ENCODE data around the gene CRYZ.

The CRYZ gene

DNA sequence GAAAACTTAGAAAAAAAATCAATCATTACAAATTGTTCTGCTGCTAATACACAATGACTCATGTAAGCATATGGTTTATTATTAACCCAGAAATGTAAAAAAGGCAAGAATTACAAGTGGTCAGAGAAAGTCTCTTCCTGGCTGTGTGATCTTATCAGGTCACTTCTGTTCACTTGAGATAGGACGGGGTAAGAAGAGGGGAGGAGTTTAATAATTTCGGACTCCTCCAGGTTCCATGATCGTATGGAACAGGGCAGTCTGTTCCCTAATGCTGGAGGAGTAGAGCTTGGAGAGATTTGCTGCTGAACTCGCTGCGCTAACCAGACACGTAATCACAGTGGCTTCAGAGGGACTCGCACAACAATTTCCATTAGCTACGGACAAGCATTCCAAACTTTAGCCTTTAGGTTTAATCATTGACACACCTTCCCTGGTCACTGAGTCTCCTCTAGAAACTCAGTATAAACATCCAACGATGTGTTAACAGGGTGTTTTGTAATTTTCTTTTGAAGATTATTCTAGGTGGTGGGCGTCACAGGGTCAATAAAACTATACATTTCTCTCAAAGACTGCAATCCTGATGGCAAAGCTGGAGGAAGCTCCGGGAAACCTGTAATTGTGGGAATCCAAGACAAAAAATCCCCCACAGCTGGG lies 1.3 kb downstream of the CRYZ start:
- no peak for DNase-seq
- ATAC-seq: no peak

DNA sequence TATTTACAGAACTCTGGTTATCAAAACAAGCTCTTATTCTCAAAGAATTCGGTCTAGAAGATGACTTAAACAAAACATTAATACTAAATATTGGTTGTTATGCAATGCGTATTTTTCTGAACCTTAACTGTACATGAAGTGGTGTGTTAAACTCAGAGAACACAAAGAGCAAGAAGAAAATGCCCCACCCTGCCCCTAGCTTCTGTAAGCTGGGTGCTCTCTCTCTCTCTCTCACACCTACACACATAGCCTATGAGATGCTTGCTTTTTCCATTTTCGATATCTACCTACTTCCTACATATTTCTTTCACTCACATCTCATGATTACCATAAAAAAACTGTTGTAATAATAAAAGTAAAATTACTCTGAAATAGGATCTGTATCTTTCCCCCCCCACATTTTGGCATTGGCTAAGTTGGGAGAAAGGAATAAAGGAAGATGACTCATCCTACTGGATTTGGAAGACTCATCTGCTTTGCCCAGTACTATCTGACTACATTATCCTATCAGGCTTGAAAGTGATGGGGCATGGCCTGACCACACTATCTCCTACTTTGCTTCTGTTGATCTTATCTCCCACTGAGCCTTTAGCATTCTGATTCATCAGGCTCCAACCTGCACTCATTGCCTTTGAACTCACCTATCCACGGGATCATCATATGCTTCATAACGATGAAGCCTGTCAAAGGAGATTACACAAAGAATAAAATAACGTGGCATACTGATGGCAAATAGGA lies 2.9 kb downstream of the CRYZ start:
- no peak for DNase-seq
- no peak for ATAC-seq

DNA sequence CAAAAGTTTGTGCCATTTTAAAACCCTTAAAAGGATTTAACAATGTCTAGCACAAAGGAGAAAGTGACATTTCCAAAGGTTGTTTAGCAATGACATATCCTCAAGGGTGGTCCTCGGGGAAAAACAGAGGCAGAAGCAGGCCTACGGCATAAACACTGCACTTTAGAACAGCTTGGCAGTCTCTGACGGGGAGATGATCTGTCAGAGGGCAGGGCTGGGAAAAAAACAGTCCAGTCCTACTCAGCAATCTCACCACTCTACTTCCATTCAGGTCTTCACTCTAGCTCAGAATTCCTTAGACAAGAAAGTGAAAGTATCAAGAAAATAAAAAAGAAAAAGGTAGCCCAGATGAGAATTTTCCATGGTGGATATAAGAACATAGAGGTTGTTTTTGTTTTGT lies 4.1 kb downstream of the CRYZ start:
- ATAC-seq: no peak
- no peak for DNase-seq

DNA sequence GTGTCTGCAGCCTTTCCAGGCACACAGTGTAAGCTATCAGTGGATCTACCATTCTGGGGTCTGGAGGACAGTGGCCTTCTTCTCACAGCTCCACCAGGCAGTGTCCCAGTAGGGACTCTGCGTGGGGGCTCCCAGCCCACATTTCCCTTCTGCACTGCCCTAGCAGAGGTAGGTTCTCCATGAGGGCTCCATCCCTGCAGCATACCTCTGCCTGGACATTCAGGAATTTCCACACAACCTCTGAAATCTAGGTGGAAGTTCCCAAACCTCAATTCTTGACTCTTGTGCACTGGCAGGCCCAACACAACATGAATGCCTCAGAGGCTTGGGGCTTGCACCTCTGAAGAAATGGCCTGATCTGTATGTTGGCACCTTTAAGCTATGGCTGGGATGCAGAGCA lies 6.8 kb downstream of the CRYZ start:
- no peak for DNase-seq
- ATAC-seq: no peak

DNA sequence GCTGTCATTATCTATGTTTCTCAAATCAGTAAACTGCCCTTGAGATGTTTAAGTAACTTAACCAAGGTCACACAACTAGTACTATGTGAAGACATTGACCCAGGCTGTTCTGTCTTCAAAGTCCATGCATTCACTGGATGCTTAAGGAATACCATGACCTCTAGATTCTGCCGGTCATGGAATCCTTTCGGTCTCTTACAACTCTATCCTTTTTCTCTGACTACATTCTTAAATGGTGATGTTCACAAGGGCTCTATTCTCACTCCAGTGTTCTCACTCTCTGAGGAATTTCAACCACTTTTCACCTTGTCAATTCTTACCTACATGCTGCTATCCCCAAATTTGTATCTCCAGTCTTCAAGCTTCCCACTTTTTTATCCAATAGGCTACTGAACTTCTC lies 15.2 kb downstream of the CRYZ start:
- DNase-seq: no peak
- no peak for ATAC-seq

DNA sequence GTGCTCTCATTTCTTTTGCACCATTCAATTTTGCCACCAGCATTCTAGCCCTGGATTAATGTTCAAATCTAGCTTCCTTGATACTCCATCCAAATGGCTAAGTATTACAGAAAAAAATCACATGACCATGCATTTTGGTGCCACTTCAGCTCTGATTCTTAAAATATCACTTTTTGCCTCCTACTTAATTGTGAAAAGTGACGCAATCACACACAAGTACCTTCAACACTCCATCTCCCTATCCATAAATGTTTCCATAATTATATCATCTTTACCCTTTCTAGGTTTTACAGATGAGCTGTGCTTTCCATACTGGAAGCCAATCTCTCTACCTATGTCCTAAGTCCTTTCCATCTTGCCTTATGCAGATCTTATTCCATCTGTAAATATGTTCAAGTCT lies 16.0 kb downstream of the CRYZ start:
- no peak for ATAC-seq

DNA sequence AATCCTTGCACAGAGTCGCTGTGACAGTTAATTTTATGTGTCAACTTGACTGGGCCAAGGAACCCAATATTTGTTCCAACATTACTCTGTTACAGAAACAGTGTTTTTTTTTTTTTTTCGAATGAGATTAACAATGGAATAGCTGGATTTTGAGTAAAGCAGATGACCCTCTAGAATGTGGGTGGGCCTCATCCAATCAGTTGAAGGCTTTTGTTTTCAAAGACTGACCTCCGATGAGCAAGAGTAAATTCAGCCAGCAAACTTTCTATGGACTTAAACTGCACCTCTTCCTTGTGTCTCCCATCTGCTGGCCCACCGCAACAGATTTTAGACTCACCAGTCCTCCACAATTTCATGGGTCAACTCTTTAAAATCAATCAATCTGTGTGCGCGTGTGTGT lies 17.0 kb downstream of the CRYZ start:
- ATAC-seq: no peak
- no peak for DNase-seq

More for the DNA sequence above, 16.0 kb downstream of the CRYZ start:
- DNase-seq: no peak

DNA sequence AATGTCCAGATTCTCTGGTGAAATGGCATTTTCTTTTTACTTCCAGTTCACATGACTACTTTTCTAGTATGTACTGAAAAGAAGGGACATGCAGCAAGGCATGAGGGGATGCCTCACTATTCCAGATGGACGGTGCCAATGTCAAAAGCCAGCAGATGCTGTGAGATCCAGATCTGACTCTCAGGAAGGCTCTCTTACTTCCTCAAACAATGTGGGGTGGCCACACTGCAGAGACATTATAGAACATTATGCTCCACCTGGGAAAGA lies 17.7 kb downstream of the CRYZ start:
- DNase-seq (no peak), ATAC-seq (no peak)

DNA sequence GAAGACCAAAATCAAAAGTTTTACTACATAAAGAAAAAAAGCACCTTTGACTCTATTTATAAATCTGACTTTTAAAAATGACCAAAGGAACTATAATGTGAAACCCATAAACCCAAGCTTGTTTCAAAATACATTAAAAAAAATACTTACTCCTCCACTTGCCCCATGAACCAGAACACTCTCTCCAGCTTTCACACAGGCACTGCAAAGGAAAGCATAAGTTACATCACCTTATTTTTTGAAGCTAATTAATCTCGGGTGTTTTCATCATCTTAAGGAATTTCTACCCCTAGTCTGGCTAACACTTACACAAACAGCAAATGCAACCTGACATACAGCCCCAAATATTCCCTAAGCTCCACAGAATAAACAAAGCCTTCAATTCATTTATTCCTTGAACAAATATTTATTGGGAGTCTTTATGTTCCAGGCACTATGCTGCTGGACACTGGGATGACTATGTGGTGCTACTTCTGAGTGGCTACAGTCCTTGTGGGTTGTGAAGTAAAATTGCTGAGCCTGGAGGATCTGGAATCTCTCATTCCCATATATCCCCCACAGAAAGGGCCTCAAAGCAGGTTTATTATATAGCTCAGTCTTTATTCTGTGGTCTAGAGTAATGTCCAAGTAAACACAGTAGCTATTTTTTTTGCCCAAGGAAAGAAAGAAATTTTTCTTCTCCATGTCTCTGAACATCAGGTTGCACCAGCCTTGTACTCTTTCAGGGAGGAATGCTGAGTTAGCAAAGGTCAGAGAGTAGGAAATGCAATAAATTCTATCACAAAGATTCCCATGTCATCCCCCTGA lies 18.2 kb downstream of the CRYZ start:
- no peak for ATAC-seq
- DNase-seq: no peak

DNA sequence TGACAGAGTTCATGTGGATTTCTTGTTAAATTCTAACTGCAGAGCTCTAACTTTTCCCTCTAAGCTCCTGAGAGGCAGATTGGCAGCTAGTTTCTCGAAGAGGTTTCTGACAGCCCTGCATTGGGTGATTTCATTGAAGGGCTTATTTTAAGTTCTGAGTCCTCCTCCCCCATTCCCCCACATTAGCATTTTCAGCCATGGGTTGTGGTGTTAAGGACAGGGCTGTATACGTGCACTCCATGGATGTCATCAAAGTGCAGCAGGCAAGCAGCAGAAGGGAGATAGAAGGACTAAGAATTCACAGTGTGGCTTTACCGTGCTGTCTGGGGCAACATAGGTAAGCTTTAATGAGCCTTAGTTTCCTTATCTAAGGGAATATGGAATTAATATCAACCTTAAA lies 19.0 kb downstream of the CRYZ start:
- DNase-seq: no peak
- no peak for ATAC-seq

DNA sequence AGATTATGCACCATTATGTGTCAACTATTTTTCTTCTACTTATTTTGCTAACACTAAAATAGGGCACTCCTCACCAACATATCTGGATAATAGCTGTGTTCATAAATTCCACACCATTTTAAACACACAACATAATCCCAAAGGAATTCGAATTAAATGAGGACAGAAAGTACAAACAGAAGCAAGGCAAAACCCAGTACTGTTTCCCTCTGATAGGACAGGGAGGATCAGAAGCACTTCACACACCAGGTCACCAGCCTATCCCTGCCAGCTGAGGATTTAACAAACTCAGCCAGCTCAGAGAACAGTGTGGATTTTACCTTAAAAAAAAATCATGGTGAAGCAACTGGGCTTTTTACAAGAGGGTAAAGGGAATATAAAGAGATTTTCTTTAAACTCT lies 20.0 kb downstream of the CRYZ start:
- DNase-seq (no peak), ATAC-seq (no peak)

DNA sequence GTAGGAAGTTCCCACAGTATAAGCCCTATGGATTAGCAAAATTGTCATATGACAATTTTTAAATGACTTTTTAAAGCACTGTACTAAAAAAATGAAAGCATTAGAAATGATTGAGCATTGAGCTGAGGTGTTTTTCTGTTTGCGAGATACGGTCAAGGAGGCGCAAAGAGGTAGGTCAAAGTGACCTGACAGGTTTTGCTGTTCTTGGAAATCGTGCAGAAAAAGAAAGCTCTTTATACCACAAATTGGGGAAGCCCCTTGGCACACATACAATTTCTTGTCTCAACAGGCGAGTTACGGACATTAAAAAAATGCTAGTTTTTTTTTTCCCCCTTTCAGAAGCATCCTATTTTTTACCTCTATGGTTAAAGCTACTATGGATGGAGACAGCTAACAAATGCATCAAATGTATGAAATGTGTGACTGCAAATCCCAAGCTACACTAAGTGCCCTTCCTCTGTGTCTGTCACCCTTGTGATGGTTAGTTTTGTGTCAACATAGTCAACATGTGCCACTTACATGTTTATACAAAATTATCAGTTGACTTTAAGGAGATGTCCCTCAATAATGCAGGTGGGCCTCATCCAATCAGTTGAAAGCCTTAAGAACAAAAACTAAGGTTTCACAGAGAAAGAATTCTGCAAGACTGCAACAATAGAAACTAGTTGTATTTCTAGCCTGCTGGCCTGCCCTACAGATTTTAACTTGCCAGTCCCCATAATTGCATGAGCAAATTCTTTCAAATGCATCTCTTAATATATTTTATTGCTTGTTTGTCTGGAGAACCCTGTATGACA lies 29.3 kb downstream of the CRYZ start:
- ATAC-seq: no peak
- no peak for DNase-seq

DNA sequence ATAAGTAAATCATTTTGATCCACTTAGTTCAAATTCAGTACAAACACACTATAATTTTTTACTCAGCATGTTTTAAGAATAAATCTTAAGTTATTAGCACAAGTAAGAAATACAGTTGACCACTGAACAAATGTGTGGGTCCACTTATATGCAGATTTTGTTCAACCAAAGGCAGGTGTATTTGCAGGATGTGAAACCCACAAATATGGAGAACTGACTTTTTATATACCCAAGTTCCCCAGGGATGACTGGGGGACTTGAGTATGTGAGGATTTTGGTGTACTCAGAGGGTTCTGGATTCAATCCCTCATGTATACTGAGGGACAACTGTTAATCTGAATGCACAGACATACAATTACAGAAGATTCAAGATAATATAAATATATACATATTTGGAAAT lies 33.5 kb downstream of the CRYZ start:
- ATAC-seq (no peak), DNase-seq (no peak)

DNA sequence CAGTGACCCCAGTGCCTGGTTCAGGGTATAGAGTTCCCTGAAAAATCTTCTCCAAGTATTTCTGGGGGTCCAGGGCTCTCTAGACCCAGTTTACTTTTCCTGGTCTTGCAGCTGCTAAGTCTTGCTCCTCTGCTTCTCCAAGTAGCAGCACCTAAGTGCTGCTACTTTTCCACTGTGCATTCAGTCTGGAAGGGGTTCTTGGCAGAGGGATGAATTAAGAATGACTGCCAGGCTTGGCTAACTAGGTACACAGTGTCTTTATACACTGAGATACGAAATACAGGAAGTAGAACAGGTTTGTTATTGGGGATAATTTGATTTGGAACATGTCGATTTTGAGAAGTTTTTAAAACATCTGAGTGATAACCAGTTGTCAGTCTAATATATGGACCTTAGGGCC lies 35.0 kb downstream of the CRYZ start:
- ATAC-seq: no peak
- no peak for DNase-seq

DNA sequence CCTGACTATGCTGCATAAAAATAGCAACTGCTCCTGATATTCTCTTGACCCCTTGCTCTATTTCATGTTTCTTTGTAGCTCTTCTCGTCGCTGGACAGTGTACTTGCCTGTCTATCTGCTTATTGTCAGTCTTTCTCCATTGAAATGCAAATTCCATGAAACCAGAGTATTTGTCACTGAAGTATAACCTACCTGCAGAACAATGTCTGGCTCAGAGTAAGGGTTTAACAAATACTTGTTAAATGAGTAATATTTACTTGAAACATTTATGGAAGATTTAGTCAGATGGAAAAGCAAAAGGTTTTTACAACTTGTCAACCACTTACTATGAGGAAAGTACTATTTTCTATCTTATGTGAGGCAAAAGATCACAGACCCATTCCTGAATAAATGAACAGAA lies 39.4 kb downstream of the CRYZ start:
- DNase-seq: no peak

DNA sequence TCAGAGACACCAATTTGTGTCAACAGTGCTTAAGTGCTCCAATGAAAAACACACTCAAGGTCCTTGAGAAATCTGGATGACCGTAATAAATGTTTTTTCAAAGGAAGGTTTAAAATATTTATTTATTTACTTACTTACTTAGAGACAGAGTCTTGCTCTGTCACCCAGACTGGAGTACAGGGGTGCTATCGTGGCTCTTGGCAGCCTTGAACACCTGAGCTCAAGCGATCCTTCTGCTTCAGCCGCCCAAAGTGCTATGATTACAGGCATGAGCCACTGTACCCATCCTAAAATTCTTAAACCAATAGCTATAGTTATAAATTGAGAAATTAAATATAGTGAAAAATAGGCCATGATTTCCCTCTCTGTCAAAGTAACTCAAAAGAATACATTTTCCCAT lies 41.9 kb downstream of the CRYZ start:
- ATAC-seq (no peak), DNase-seq (no peak)

More for the DNA sequence above, 39.4 kb downstream of the CRYZ start:
- ATAC-seq: no peak

DNA sequence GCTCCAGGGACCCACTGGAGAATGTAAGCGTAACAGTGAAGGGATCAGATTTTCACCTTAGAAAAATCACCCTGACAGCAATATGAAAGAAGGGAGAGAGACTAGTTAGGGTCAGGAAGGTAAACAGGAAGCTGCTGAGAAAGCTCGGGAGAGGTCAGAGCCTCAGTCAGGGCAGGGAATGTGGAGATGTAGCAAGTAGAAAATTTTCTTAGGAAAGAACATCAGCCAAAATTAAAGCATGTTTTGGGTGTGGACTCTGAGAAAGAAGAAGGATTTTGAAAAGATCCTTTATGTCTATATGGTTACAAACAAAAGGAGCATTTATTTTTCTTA lies 42.5 kb downstream of the CRYZ start:
- DNase-seq (no peak), ATAC-seq (no peak)

DNA sequence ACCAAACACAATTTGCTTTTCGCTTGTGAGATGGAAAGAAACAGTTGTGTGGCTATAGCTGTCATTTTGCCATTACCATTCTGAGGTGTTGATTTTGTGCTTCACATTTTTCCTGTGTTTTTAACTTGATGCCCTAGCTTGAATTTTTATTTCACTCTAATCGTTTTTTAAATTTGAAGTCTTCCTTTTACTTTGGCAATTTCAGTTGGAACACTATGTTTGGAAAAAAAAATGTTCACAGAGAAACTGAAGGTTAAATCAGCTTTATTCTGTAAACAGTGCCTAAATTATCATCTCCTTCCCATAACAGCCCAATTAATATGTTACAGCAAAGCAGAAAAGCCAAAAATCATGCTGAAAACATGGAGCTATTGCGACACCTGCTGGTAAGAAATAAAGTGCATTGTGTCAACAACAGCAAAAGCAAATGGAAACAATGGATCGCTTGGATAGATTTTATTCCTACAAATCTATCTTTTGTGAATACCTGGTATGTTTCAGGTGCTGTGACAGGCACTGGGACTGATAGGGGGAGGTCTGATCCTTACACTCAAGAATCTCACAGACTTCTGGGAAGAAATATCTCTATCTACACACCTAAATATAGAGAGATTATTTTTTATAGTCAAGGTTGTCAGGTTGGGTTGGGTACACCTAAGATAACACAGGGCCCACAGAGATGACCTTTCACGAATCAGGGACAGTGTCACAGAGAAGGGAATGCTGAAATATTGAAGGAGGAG lies 43.1 kb downstream of the CRYZ start:
- peak; percentile 34 for DNase-seq
- ATAC-seq: no peak

DNA sequence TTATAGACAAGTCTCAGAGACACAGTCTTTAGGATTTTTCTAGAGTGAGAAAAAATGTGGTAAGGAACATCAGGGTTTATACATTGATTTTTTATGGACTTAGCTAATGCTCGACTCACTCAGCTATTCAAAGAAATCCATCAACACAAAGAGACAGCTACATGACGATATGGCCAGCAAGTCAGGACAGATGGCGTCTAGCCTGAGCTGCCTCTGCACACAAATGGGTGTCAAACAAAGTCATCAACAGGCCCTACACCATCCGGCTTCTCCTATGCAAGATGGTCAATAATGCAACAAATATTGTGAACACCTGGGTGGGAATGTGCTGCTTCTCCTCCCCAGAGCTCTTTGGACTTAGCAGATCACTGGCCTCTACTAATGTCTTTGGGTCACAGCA lies 45.9 kb downstream of the CRYZ start:
- no peak for ATAC-seq

DNA sequence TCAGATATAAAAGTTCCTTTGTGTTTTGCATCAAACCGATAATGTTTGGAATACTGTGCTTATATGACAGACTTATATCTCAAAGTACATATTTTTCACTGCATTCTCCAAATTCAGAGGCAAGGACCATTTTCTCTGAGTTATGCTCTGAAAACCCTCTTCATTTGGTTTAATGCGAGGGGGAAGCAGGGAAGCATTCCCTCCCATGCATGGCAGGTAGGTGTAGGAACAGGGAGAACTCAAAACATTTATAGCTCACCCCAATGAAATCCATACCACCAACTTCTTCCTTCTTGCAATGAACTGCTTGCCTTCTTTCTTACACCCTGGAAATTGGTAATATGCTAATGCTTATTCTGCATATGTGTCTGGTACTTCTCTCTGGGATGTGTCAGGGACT lies 48.5 kb downstream of the CRYZ start:
- ATAC-seq: no peak
- DNase-seq: no peak

More for the DNA sequence above, 45.9 kb downstream of the CRYZ start:
- no peak for DNase-seq

DNA sequence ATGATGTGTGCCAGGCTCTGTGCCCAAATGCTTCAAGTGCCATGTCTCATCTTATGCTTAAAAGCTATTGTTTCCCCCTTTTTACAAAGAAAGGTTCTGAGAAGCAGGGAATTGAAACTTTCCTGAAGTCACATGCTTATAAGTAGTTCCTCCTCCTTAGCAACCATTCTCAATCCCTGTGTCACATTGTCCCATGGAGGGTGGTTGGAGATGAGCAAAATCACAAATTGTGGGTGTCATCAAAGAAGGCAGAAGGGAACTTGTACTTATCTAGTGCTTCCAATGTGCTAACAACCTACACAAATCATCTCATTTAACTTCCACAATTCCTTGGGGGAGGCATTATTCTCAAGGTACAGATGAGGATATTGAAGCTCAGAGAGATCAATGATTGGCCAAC lies 49.2 kb downstream of the CRYZ start:
- ATAC-seq (no peak), DNase-seq (no peak)

DNA sequence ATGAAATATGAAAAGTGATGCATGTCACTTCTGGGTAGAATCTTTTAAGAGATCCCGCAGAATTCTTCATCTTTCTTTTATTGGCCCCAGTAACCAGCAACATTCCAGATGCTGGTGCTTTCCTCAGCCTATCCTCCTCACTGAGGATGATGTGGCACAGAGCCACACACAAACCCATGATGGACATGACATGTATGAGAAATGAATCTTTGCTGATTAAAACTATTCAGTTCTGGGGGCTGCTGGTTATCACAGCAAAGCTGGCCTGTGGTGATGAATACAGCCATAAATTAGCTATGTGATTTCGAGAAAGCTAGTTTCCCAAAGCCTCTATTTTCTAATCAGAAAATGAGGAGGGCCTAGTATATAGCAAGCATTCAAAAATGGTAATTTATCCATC lies 51.0 kb downstream of the CRYZ start:
- DNase-seq (no peak), ATAC-seq (no peak)
